Activated CD8-positive, alpha-beta T cell treated with anti-CD3 and anti-CD28 coated beads, Interleukin-2, amount 10 ng/mL, durations not matched to agents 7 days and 5 days (primary cell): ENCODE measurements around the gene LGI4. TPM values are rescaled to one million over a fixed set of nuclear protein-coding genes. Genes with fewer than 3 reads are reported as not detected.

ENCODE experiments used
- ATAC-seq: fragments of 150-1000 bp; cut with Tn5 transposase; one replicate; pipeline ENCODE4 v1.10.0; 2021; ENCODE audit warnings: moderate library complexity
- CTCF ChIA-PET: fragments of 350-600 bp; sonication (Branson Sonifier 250); formaldehyde crosslinking; loops from one replicate; lab custom pipeline; 2021; ENCODE audit warnings: antibody characterized with exemption; lab: Charles Lee
- POLR2A ChIA-PET: fragments of 350-600 bp; sonication (Branson Sonifier 250); formaldehyde crosslinking; loops from one replicate; lab custom pipeline; 2021; ENCODE audit warnings: antibody characterized with exemption; lab: Charles Lee
- DNase-seq: peaks from one replicate; pipeline ENCODE4 v3.0.0-alpha.2; 2020
- H3K27ac Mint-ChIP-seq: one replicate; pipeline ENCODE4 v1.8.0; 2021; ENCODE audit warnings: mild to moderate bottlenecking, mixed read lengths
- H3K27me3 Mint-ChIP-seq: one replicate; pipeline ENCODE4 v1.8.0; 2021; ENCODE audit warnings: low read depth, mixed read lengths
- H3K36me3 Mint-ChIP-seq: one replicate; pipeline ENCODE4 v1.8.0; 2021; ENCODE audit warnings: low read depth, mixed read lengths
- H3K4me1 Mint-ChIP-seq: one replicate; pipeline ENCODE4 v1.8.0; 2021; ENCODE audit warnings: low read depth, mixed read lengths
- H3K4me3 Mint-ChIP-seq: one replicate; pipeline ENCODE4 v1.8.0; 2021; ENCODE audit warnings: mild to moderate bottlenecking, mixed read lengths
- H3K9me3 Mint-ChIP-seq: one replicate; pipeline ENCODE4 v1.8.0; 2022; ENCODE audit warnings: mixed read lengths; ENCODE audit not compliant: insufficient read depth
- total RNA-seq, 2 experiments: library from RNA; stranded (reverse); gene quantifications; one replicate each; pipeline ENCODE4 v1.2.3, GENCODE V29; 2021

Gene LGI4
- total RNA-seq, 2 experiments from 2014 or later: 0.13 TPM

DNA sequence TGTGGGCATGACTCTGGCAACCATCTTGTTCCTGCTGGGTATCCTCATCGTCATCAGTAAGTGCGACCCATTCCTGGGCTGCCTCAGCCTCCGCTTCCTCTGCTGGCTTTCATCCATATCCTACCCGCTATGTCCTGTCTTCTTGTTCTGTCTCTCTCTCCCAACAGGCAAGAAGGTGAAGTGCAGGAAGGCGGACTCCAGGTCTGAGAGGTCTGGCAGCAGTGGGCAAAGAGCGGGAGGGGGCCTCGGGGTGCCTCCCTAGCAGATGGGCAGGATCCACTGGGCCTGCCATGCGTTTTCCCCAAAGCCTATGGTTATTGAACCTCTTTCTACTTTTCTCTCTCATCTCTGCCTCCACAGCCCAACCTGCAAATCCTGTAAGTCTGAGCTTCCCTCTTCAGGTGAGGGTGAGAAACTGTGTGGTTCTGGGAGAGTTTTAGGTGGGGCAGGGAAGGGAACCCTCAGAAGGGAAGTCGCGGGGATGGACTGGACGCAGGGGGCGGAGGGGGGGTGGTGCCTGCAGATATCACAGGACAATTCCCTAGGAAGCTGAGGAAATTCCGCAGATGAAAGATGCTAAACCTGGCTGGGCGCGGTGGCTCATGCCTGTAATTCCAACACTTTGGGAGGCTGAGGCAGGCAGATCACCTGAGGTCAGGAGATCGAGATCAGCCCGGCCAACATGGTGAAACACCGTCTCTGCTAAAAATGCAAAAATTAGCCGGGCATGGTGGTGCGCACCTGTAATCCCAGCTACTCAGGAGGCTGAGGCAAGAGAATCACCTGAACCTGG lies 16.6 kb upstream of the LGI4 start:
- CTCF ChIA-PET: interaction anchor here (1.0 to 3.8 kb wide), 2 partner anchors 9 to 107 kb away, joined by 3 to 67 read pairs; partner anchors contain the start of gene FXYD7
- H3K4me3 Mint-ChIP-seq: no peak overlapping the region
- DNase-seq (no peak), ATAC-seq (no peak)
- peaks cover 7% of the 10 kb centered on the region for H3K27me3 Mint-ChIP-seq
- H3K4me1 Mint-ChIP-seq: peaks cover 29% of the 10 kb centered on the region
- POLR2A ChIA-PET: no interaction called here
- H3K27ac Mint-ChIP-seq: no peak overlapping the region
- no peaks in the 10 kb centered on the region for H3K9me3 Mint-ChIP-seq
- H3K36me3 Mint-ChIP-seq: peaks cover 22% of the 10 kb centered on the region

DNA sequence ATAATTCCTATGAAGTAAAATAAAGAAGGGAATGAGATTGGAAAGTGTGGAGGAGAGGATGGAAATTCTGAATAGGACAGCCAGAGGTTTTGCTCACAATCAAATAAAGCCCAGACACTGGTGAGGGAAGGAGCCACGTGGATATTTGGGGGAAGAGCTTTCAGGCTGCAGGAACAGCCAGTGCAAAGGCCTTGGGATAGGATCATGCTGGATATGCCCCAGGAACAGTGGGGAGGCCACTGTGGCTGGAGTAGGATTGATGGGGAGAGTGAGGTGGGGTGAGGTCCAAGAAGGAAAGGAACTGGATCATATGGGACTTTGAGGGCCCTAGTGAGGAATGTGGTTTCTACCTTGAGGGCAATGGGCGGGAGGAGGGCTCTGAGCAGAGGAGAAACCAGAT lies 15.6 kb upstream of the LGI4 start:
- Mint-ChIP-seq H3K36me3 (peaks cover 12% of the 10 kb centered on the region), H3K9me3 (no peaks in the 10 kb centered on the region), H3K27ac (no peak overlapping the region), H3K27me3 (peaks cover 8% of the 10 kb centered on the region), H3K4me1 (peaks cover 22% of the 10 kb centered on the region), H3K4me3 (no peak overlapping the region)
- ATAC-seq (no peak), DNase-seq (no peak)
- CTCF ChIA-PET: interaction anchor here (0.9 kb wide), 1 partner anchor 15 kb away, joined by 3 read pairs; no protein-coding TSS in a partner anchor
- POLR2A ChIA-PET: no interaction called here

DNA sequence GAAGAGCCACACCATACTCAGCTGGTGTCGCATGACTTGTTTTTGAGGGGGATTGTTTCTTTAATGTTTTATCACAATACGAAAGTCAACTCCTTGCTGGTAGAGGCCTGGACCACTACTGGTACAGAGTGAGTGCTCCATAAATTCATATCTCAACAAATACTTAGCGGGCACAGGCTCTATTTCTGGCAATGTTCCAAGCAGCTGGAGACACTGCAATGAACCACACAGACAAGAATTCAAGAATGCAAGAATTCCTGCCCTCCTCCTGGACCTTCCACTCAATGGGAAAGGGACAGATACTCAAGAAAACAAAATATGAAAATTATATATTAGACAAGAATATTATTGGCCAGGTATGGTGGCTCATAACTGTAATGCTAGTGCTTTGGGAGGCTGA lies 14.6 kb upstream of the LGI4 start:
- Mint-ChIP-seq H3K36me3 (peaks cover 2% of the 10 kb centered on the region), H3K27me3 (peaks cover 12% of the 10 kb centered on the region), H3K4me3 (no peak overlapping the region), H3K4me1 (peaks cover 29% of the 10 kb centered on the region), H3K27ac (no peak overlapping the region), H3K9me3 (no peaks in the 10 kb centered on the region)
- ATAC-seq (no peak), DNase-seq (no peak)
- ChIA-PET CTCF (interaction anchor here (0.9 kb wide), 1 partner anchor 14 kb away, joined by 4 read pairs; the partner anchor contains the start of gene LGI4), POLR2A (no interaction called here)

DNA sequence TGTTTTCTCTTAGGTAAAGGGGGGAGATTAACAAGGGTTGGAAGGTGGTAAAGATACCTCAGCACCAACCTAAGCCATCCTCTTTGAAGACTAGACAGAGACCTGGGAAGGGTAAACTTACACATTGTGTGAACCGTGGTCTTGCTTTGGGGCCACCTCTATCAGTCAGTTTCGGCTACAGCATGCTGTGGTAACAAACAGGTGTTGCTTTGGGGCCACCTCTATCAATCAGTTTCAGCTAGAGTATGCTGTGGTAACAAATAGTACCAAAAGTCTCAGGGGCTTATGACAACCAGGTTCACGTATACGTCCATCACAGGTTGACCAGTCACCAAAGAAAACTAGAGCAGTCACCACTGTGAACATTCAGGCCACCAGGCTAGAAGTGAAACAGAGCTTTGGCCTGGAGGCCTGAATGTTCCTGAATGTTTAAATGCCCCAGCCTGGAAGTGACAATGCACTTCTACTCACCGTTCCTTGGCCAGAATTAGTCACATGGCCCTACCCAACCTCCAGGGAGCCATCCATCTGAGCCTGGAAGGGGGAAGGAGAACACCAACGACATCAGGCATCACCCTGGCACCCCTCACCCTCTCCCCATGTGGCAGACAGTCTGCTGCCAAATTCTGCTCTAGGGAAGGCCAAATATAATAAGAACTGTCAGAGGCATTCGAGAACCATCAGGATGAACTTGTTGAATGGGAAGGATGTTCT lies 12.0 kb upstream of the LGI4 start:
- ATAC-seq (no peak), DNase-seq (no peak)
- no peak overlapping the region for H3K4me3 Mint-ChIP-seq
- CTCF ChIA-PET: interaction anchor here (1.9 kb wide), 1 partner anchor 64 kb away, joined by 4 read pairs; no protein-coding TSS in a partner anchor
- POLR2A ChIA-PET: no interaction called here
- peaks cover 30% of the 10 kb centered on the region for H3K4me1 Mint-ChIP-seq
- H3K36me3 Mint-ChIP-seq: no peaks in the 10 kb centered on the region
- H3K9me3 Mint-ChIP-seq: no peaks in the 10 kb centered on the region
- peaks cover 20% of the 10 kb centered on the region for H3K27me3 Mint-ChIP-seq
- H3K27ac Mint-ChIP-seq: no peak overlapping the region

DNA sequence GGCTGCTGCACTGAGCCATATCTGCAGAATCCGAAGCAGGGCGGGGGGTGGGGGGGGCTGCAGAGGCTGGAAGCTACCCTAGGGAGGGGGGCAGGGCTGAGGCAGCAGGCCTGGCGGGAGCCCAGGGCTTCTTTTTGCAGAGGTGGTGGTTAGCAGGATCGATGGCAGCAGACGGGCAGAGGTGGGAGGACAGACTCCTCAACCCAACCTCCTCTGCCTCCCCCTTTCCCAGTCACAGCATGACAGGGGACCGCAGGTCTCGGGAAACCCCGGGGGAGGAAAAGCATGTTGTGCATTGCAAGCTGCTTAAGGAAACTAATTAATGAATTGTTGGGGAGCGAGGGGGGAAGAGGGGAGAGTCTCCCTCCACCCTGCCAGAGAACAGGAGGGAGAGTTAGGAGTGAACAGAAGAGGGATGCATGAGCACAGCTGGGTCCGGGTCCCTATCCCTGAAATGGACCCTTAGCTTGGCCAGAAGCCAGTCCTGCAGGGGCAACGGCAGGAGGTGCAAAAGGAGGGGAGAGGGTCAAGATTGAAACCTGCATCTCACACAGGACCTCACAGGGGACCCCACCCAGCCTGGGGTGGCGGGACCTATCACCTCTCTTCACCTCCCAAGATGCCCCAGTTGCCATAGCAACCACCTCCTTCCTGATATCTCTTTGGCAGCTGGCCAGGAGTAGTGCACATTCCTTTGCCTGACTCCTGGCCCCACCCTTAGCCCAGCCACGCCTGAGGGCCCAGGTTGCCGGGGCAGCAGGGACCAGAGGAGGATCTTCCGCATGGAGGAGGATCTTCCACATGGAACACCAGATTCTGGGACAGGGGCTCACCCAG lies 10.0 kb upstream of the LGI4 start:
- Mint-ChIP-seq H3K4me3 (no peak overlapping the region), H3K27ac (no peak overlapping the region), H3K9me3 (no peaks in the 10 kb centered on the region), H3K36me3 (no peaks in the 10 kb centered on the region), H3K4me1 (peaks cover 40% of the 10 kb centered on the region), H3K27me3 (peaks cover 24% of the 10 kb centered on the region)
- ChIA-PET CTCF (interaction anchor here (1.3 to 1.8 kb wide), 3 partner anchors 9 to 97 kb away, joined by 4 to 8 read pairs (median 8); no protein-coding TSS in a partner anchor), POLR2A (interaction anchor here (0.7 to 1.2 kb wide), 3 partner anchors 9 to 80 kb away, joined by 3 read pairs; partner anchors contain the start of gene FXYD5)
- DNase-seq (peak; percentile 36), ATAC-seq (no peak)

DNA sequence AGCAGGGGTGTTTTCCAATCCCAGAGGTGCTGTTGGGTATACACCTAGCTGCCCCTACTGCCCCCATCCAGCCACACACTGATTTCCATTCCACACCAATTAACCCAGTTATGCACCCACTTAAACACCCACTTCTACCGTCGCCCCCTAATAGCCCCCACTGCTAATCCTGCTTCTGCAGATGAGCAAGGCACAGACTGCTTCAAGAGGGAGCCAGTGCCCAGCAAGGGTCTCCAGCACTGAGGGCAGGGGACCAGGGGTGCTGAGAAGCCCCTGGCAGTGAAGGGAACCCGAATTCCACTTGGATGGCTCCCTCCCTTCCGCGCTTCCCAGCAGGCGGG lies 9.4 kb upstream of the LGI4 start:
- DNase-seq (no peak), ATAC-seq (no peak)
- no peaks in the 10 kb centered on the region for H3K36me3 Mint-ChIP-seq
- POLR2A ChIA-PET: interaction anchor here (1.2 kb wide), 1 partner anchor 10 kb away, joined by 3 read pairs; no protein-coding TSS in a partner anchor
- CTCF ChIA-PET: interaction anchor here (1.7 to 3.8 kb wide), 3 partner anchors 9 to 73 kb away, joined by 8 to 67 read pairs (median 64); partner anchors contain the start of gene FXYD5
- H3K4me1 Mint-ChIP-seq: peaks cover 40% of the 10 kb centered on the region
- peaks cover 24% of the 10 kb centered on the region for H3K27me3 Mint-ChIP-seq
- H3K4me3 Mint-ChIP-seq: no peak overlapping the region
- H3K9me3 Mint-ChIP-seq: no peaks in the 10 kb centered on the region
- H3K27ac Mint-ChIP-seq: no peak overlapping the region

DNA sequence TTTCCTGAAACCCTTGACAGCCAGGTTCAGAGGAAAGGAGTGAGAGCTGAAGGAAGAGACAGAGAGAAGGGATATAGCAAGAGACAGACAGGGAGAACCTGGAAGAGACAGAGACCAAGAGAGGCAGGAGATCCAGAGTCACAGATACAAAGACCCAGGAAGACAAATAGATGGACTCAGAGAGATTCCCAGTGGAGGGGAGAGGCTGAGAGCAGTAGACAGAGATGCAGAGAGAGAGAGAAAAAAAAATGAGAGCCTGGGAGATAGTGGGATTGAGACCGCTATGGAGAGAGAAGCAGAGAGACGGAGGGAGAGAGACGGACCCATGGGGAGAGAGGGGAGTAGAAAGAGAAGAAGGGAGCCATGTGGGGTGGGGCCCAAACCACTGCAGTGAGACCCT lies 9.0 kb upstream of the LGI4 start:
- DNase-seq (no peak), ATAC-seq (no peak)
- H3K9me3 Mint-ChIP-seq: no peaks in the 10 kb centered on the region
- POLR2A ChIA-PET: interaction anchor here (1.2 kb wide), 1 partner anchor 10 kb away, joined by 3 read pairs; no protein-coding TSS in a partner anchor
- peak overlapping the region; percentile 26 for H3K4me3 Mint-ChIP-seq
- no peaks in the 10 kb centered on the region for H3K36me3 Mint-ChIP-seq
- CTCF ChIA-PET: interaction anchor here (0.9 to 3.8 kb wide), 3 partner anchors 9 to 74 kb away, joined by 3 to 67 read pairs (median 64); partner anchors contain the start of gene FXYD5
- H3K4me1 Mint-ChIP-seq: peaks cover 40% of the 10 kb centered on the region
- no peak overlapping the region for H3K27ac Mint-ChIP-seq
- H3K27me3 Mint-ChIP-seq: peaks cover 24% of the 10 kb centered on the region

DNA sequence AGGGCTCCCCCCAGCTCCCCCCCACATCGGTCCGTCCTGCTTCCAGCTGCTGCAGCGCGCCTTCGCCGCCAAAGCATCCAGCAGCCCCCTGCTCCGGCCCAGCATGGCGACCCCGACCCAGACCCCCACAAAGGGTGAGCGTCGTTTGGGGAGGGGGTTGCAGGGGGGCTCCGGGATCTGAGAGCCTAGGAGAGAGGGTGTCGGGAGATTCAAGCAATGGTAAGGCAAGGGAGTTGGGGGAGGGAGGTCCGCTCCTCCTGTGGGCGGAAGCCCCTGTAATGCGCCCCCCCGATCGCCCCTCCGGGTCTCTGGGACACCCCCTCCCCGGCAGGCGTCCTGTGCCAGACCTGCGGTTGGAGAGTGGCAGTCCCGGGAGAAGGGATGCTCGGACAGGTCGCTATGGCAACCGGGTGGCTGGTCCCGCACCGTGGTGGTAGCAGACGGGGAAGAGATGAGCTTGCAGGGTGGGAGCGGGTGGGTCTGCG lies 8.4 kb upstream of the LGI4 start, which contains the start of gene FXYD7:
Gene FXYD7, plus strand, starts transcription at position 25 of the 485 bp plus-strand sequence. Its CDS starts 79 bp downstream, at position 104.
- POLR2A ChIA-PET: interaction anchor here (1.2 kb wide), 1 partner anchor 11 kb away, joined by 3 read pairs; no protein-coding TSS in a partner anchor
- Mint-ChIP-seq H3K4me1 (peaks cover 40% of the 10 kb centered on the region), H3K36me3 (no peaks in the 10 kb centered on the region), H3K9me3 (no peaks in the 10 kb centered on the region), H3K27ac (no peak within 1 kb of the TSS), H3K4me3 (peak within 1 kb of the TSS; percentile 77), H3K27me3 (peaks cover 24% of the 10 kb centered on the region)
- DNase-seq: no peak
- CTCF ChIA-PET: interaction anchor here (0.9 to 3.8 kb wide), 5 partner anchors 10 to 76 kb away, joined by 3 to 67 read pairs (median 39); partner anchors contain the start of gene FXYD5
- ATAC-seq: no peak

DNA sequence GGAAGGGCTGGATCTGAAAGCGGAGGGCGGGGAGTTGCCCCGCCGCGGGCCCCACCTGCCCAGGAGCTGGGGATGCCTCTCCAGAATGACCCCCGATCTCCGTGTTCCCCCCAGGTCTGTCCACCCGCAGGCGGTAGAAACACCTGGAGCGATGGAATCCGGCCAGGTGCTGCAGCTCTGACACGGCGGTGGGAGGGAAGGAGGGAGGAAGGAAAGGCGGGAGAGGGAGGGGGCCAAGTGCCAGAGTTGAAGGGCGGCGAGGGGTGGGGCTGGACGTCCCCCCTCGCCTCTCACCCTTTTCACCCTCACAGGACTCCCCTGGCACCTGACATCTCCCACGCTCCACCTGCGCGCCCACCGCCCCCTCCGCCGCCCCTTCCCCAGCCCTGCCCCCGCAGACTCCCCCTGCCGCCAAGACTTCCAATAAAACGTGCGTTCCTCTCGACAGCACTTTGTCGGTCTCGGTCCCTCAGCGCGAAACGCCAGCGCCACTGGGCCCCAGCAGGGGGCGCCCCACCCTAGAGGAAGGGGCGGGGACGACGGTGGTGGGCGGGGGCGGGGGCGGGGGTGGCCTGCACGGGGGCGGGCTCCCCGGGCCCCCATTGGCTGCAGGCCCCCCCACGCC lies 7.9 kb upstream of the LGI4 start:
- Mint-ChIP-seq H3K27me3 (peaks cover 27% of the 10 kb centered on the region), H3K4me1 (peaks cover 40% of the 10 kb centered on the region), H3K4me3 (peak overlapping the region; percentile 51), H3K36me3 (no peaks in the 10 kb centered on the region), H3K9me3 (no peaks in the 10 kb centered on the region), H3K27ac (no peak overlapping the region)
- ATAC-seq: peak; percentile 21
- peak; percentile 78 for DNase-seq
- ChIA-PET POLR2A (no interaction called here), CTCF (interaction anchor here (0.7 to 3.8 kb wide), 19 partner anchors 10 to 137 kb away, joined by 3 to 67 read pairs (median 7); partner anchors contain the start of gene FXYD5)

DNA sequence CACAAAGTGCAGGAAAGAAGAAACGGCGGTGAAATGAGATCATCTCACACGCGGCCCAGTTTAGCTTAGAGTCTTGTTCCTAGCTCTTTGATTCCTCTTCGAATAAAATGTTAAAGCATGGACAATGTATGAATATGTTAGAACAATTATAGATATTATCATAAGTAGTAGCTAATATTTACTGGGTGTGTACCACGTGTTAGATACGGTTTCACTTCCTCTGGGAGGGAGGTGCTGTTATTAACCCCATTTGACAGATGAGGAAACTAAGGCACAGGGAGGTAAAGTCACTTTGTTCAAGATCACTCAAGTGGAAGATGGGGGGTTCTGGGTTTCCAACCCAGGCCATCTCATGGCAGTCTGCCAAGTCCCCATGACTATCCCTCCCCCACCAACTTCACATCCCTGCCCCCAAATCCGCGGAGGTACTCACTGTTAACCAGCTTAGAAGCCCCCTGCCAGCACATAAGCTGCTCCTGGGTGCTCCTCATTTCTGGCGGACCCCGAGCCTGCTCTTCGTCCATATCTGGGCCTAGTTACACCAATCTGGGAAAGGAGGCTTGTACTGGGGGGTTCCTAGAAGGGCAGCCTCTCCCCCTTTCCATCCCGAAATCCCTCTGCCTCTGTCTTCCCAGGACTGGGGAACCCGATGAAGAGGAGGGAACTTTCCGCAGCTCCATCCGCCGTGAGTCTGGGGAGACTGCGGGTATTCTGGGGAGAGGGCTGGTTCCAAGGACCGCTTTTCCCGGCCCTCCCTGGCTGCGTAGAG lies 7.2 kb upstream of the LGI4 start:
- Mint-ChIP-seq H3K4me1 (peaks cover 40% of the 10 kb centered on the region), H3K27ac (peak overlapping the region; percentile 81), H3K9me3 (no peaks in the 10 kb centered on the region), H3K4me3 (peak overlapping the region; percentile 77), H3K36me3 (no peaks in the 10 kb centered on the region), H3K27me3 (peaks cover 32% of the 10 kb centered on the region)
- ATAC-seq (no peak), DNase-seq (no peak)
- ChIA-PET CTCF (interaction anchor here (0.7 to 3.8 kb wide), 33 partner anchors 11 to 326 kb away, joined by 3 to 67 read pairs (median 5); partner anchors contain the start of genes FXYD5 and USF2), POLR2A (interaction anchor here (0.9 to 1.3 kb wide), 3 partner anchors 12 to 127 kb away, joined by 3 to 8 read pairs (median 3); partner anchors contain the start of gene FXYD5)
